HCT116 (cell line): ENCODE results near the gene PRM3. TPM values are rescaled to one million over a fixed set of nuclear protein-coding genes. Genes with fewer than 3 reads are reported as not detected.

Experiments used
- ATAC-seq: fragments of 200-7000 bp; cut with Tn5 transposase; 2 replicates; pipeline ENCODE4 v1.9.1; 2020; ENCODE audit warnings: mild to moderate bottlenecking, moderate library complexity
- BruUV-seq: library from RNA; stranded (reverse); fragments of 400-500 nt; replicated peaks from 2 replicates; lab custom pipeline; 2021; lab: Mats Ljungman, UMichigan
- CTCF ChIA-PET: fragments of 300-600 bp; sonication (Branson Sonifier 250); formaldehyde crosslinking; loops from one replicate; lab custom pipeline; 2021; ENCODE audit warnings: antibody characterized with exemption; lab: Charles Lee
- POLR2A ChIA-PET: fragments of 300-600, 350-600 bp; sonication (Branson Sonifier 250); formaldehyde crosslinking; loops from one replicate; lab custom pipeline; 2021; ENCODE audit warnings: antibody characterized with exemption; lab: Charles Lee
- RAD21 ChIA-PET, 2 experiments: fragments of 300-600 bp; sonication (Branson Sonifier 250); formaldehyde crosslinking; loops; one replicate each; lab custom pipeline; 2023; ENCODE audit warnings: low total read pairs in 2 of 2; ENCODE audit not compliant: uncharacterized antibody in 2 of 2, unreplicated experiment in 2 of 2, low non-redundant PET in 1 of 2; lab: Charles Lee
- DNase-seq: peaks from one replicate; pipeline ENCODE4 v3.0.0-alpha.2; 2010; ENCODE audit warnings: low read depth, low spot score
- H2AFZ ChIP-seq: fragments of 200-600 bp; shearing (Covaris generic), sonication (generic); 2 replicates; pipeline ENCODE4 v1.6.1; 2017; ENCODE audit warnings: low read depth, mixed run types, mixed read lengths, antibody characterized with exemption, low read length; ENCODE audit not compliant: poor library complexity, severe bottlenecking
- H3K27ac ChIP-seq: 2 replicates; pipeline ENCODE4 v1.5.1; 2012; ENCODE audit warnings: low read depth, low read length
- H3K27me3 ChIP-seq: fragments of 200-600 bp; sonication (generic); 2 replicates; pipeline ENCODE4 v1.6.1; 2016; ENCODE audit warnings: mixed run types, low read length, mixed read lengths; ENCODE audit not compliant: insufficient read depth
- H3K36me3 ChIP-seq, 2 experiments: fragments of 200-500 bp in 1 of 2; fragments of 200-600 bp in 1 of 2; sonication (Bioruptor generic) in 1 of 2; sonication (generic) in 1 of 2; 2 replicates each; pipeline versions ENCODE4 v1.5.1 to v1.6.1; 2014 to 2016; ENCODE audit warnings: low read length in 2 of 2, inconsistent platforms in 1 of 2, mixed read lengths in 1 of 2, mixed run types in 1 of 2; ENCODE audit not compliant: insufficient read depth in 2 of 2, control insufficient read depth in 1 of 2
- H3K4me1 ChIP-seq, 2 experiments: fragments of 200-600 bp in 1 of 2; sonication (generic) in 1 of 2; 2 replicates each; pipeline versions ENCODE4 v1.5.1 to v1.6.1; 2012 to 2017; ENCODE audit warnings: low read length in 2 of 2, inconsistent platforms in 1 of 2, mild to moderate bottlenecking in 1 of 2, mixed read lengths in 1 of 2, mixed run types in 1 of 2, moderate library complexity in 1 of 2; ENCODE audit not compliant: insufficient read depth in 2 of 2, control insufficient read depth in 1 of 2
- H3K4me2 ChIP-seq: fragments of 200-600 bp; sonication (generic); 2 replicates; pipeline ENCODE4 v1.6.1; 2017; ENCODE audit warnings: mixed run types, low read length, mixed read lengths
- H3K4me3 ChIP-seq, 2 experiments: fragments of 200-600 bp in 1 of 2; sonication (generic) in 1 of 2; replicated peaks in 1 of 2; 2 replicates each; pipeline ENCODE4 v1.5.1; 2011 to 2016; ENCODE audit warnings: low read length in 2 of 2, control low read depth in 1 of 2, low read depth in 1 of 2, mild to moderate bottlenecking in 1 of 2, mixed read lengths in 1 of 2, mixed run types in 1 of 2
- H3K79me2 ChIP-seq: fragments of 200-600 bp; sonication (generic); 2 replicates; pipeline ENCODE4 v1.6.1; 2017; ENCODE audit warnings: mild to moderate bottlenecking, mixed run types, low read length, moderate library complexity, mixed read lengths; ENCODE audit not compliant: insufficient read depth
- H3K9ac ChIP-seq: fragments of 200-600 bp; sonication (generic); 2 replicates; pipeline ENCODE4 v1.6.1; 2016; ENCODE audit warnings: low read length, mixed read lengths
- H3K9me2 ChIP-seq: fragments of 200-600 bp; sonication (generic), shearing (Covaris generic); 2 replicates; pipeline ENCODE4 v1.6.1; 2017; ENCODE audit warnings: mixed run types, mild to moderate bottlenecking, moderate library complexity; ENCODE audit not compliant: insufficient read depth
- H3K9me3 ChIP-seq, 2 experiments: fragments of 200-500 bp in 1 of 2; fragments of 200-600 bp in 1 of 2; sonication (Bioruptor generic) in 1 of 2; sonication (generic) in 1 of 2; 2 replicates each; pipeline ENCODE4 v1.6.1; 2014 to 2017; ENCODE audit warnings: low read length in 2 of 2, mixed read lengths in 2 of 2, inconsistent platforms in 1 of 2, low read depth in 1 of 2, mild to moderate bottlenecking in 1 of 2, mixed run types in 1 of 2, moderate library complexity in 1 of 2; ENCODE audit not compliant: control insufficient read depth in 1 of 2, insufficient read depth in 1 of 2
- H4K20me1 ChIP-seq: fragments of 200-600 bp; sonication (generic), shearing (Covaris generic); 2 replicates; pipeline ENCODE4 v1.6.1; 2017; ENCODE audit warnings: mixed run types, mild to moderate bottlenecking, moderate library complexity; ENCODE audit not compliant: insufficient read depth
- CTCF ChIP-seq, 3 experiments: fragments of 200-600 bp in 1 of 3; sonication (generic) in 1 of 3; IDR thresholded peaks in 2 of 3; conservative IDR thresholded peaks in 1 of 3; 2 replicates each; pipeline ENCODE4 v1.5.1; 2012 to 2017; ENCODE audit warnings: low read depth in 2 of 3, low read length in 2 of 3, antibody characterized with exemption in 1 of 3, borderline replicate concordance in 1 of 3, control low read depth in 1 of 3, mild to moderate bottlenecking in 1 of 3, mixed read lengths in 1 of 3, mixed run types in 1 of 3, moderate library complexity in 1 of 3; ENCODE audit not compliant: insufficient read depth in 1 of 3
- EGR1 ChIP-seq: IDR thresholded peaks from 2 replicates; pipeline ENCODE4 v1.6.1; 2012; ENCODE audit warnings: low read depth
- ELF1 ChIP-seq: IDR thresholded peaks from 2 replicates; pipeline ENCODE4 v1.6.1; 2012; ENCODE audit warnings: low read depth, borderline replicate concordance
- EZH2 ChIP-seq: fragments of 200-600 bp; sonication (generic); IDR thresholded peaks from 2 replicates; pipeline ENCODE4 v1.6.1; 2017; ENCODE audit warnings: antibody characterized with exemption, mixed run types
- EZH2phosphoT487 ChIP-seq: fragments of 200-600 bp; IDR thresholded peaks from 2 replicates; pipeline ENCODE4 v1.6.1; 2018; ENCODE audit warnings: antibody characterized with exemption, borderline replicate concordance
- FOSL1 ChIP-seq: IDR thresholded peaks from 2 replicates; pipeline ENCODE4 v1.6.1; 2012; ENCODE audit warnings: low read depth
- JUND ChIP-seq: IDR thresholded peaks from 2 replicates; pipeline ENCODE4 v1.6.1; 2012
- POLR2A ChIP-seq: IDR thresholded peaks from 2 replicates; pipeline ENCODE4 v1.7.0; 2011; ENCODE audit warnings: borderline replicate concordance; ENCODE audit not compliant: insufficient read depth, insufficient read length; ENCODE audit errors: extremely low read depth
- REST ChIP-seq: IDR thresholded peaks from 2 replicates; pipeline ENCODE4 v1.6.1; 2012; ENCODE audit warnings: low read depth
- SIN3A ChIP-seq: IDR thresholded peaks from 2 replicates; pipeline ENCODE4 v1.6.1; 2012; ENCODE audit warnings: low read depth
- TCF7L2 ChIP-seq: IDR thresholded peaks from 2 replicates; pipeline ENCODE4 v1.7.0; 2011; ENCODE audit warnings: borderline replicate concordance, inconsistent platforms; ENCODE audit not compliant: insufficient read depth, insufficient read length; ENCODE audit errors: extremely low read depth
- ZFX ChIP-seq: fragments of 450-650 bp; IDR thresholded peaks from 2 replicates; pipeline ENCODE4 v1.6.1; 2017
- intact Hi-C: fragments of 100-400 bp; cut with micrococcal nuclease; formaldehyde crosslinking; loops from 2 replicates; pipeline ENCODE4 v1.10.0; 2022
- total RNA-seq: library from RNA; stranded (reverse); gene quantifications from one replicate; pipeline ENCODE4 v1.2.1, GENCODE V29; 2021; ENCODE audit not compliant: unreplicated experiment

The PRM3 gene
- total RNA-seq, 1 experiment from 2014 or later: not detected

- H3K4me2 ChIP-seq: no peak overlapping the region
- DNase-seq (no peak), ATAC-seq (no peak)
- H3K27me3 ChIP-seq: no peaks in the 10 kb centered on the region
- CTCF ChIA-PET: no interaction called here
- H3K9me3 ChIP-seq: no peaks in the 10 kb centered on the region
- POLR2A ChIA-PET: no interaction called here
- no peaks in the 10 kb centered on the region for H3K36me3 ChIP-seq
- H3K4me3 ChIP-seq: no peak overlapping the region
- H3K4me1 ChIP-seq: peaks cover 2 to 3% of the 10 kb centered on the region in 2 experiments; a peak in 2 of 4 replicates
- no peaks in the 10 kb centered on the region for H3K9me2 ChIP-seq
- no peaks in the 10 kb centered on the region for H3K79me2 ChIP-seq
- no peak overlapping the region for H3K9ac ChIP-seq
- no peak overlapping the region for H3K27ac ChIP-seq
- TF ChIP-seq SIN3A (no peak), EZH2phosphoT487 (no peak), REST (no peak), ZFX (no peak), TCF7L2 (no peak), ELF1 (no peak), JUND (no peak), POLR2A (no peak), FOSL1 (no peak), EGR1 (no peak), EZH2 (no peak), CTCF (IDR thresholded peaks at IDR 0.05 in 2 of 3, conservative IDR thresholded peaks at IDR 0.05 in 1 of 3; ENCODE audit: borderline replicate concordance in 1 of 3, insufficient read depth in 1 of 3, low read depth in 2 of 3, low read length in 2 of 3) (no peak)
- no peak overlapping the region for H2AFZ ChIP-seq
- intact Hi-C loops: no loop called here
- no TSS peak for BruUV-seq
- no peaks in the 10 kb centered on the region for H4K20me1 ChIP-seq
- RAD21 ChIA-PET: no interaction called here
These were observed 48.3 kb downstream of the PRM3 start for GRCh38 chr16:11224894-11225676.
